SK-N-MC (cell line): ENCODE data around the gene NR3C1.

Experiments used
- EZH2 ChIP-seq: fragments of 200-600 bp; sonication (generic); IDR thresholded peaks from one replicate; pipeline ENCODE4 v1.6.1; 2017; ENCODE audit warnings: antibody characterized with exemption
- FOXP2 ChIP-seq: optimal IDR thresholded peaks from 2 replicates; pipeline ENCODE3; 2011; ENCODE audit warnings: mild to moderate bottlenecking, moderate library complexity; ENCODE audit not compliant: insufficient read depth; ENCODE audit errors: extremely low read length, control extremely low read depth
- POLR2AphosphoS5 ChIP-seq: IDR thresholded peaks from 2 replicates; pipeline ENCODE4 v1.6.1; 2012; ENCODE audit warnings: mild to moderate bottlenecking, low read depth, low read length, borderline replicate concordance

GRCh38 chr5:143435210-143435657 is 31.7 kb upstream of the NR3C1 start:
- TF ChIP-seq EZH2 (no peak), POLR2AphosphoS5 (no peak), FOXP2 (no peak)
